PC-9 (cell line): ENCODE data around the gene LOXL1.

Experiments used
- CTCF ChIP-seq: fragments of 200-600 bp; sonication (generic); conservative IDR thresholded peaks from 2 replicates; pipeline ENCODE4 v1.6.1; 2017; ENCODE audit warnings: mixed run types, antibody characterized with exemption, mild to moderate bottlenecking, moderate library complexity
- EZH2 ChIP-seq: fragments of 200-600 bp; sonication (generic); IDR thresholded peaks from 2 replicates; pipeline ENCODE4 v1.8.0; 2017; ENCODE audit warnings: antibody characterized with exemption, low read depth

GRCh38 chr15:73986776-73987056 lies 60.5 kb downstream of the LOXL1 start:
- no peak for TF ChIP-seq CTCF
- TF ChIP-seq EZH2: no peak
